ENCODE results near the gene CPT1C.

DNA sequence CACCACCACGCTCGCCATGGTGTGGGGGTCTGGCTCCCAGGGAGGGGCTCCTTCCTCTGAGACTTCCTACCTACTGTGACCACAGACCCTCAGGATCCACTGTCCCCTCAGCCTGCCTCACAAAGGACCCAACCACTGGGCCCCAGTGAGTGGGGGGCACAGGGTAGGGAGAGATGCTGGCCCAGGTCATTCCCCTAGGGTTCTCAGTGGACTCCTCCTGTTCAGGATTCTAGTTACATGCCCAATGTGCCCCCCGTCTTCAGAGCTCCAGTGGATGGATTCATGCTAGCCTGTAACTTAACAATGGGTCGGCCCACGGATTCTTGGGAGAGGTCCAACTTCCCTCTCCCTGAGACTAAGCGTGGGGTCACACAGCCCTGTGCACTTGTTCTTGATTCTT, 72.3 kb downstream of the CPT1C start, which contains the start of gene TSKS:
- TF ChIP-seq, protein P1, sequence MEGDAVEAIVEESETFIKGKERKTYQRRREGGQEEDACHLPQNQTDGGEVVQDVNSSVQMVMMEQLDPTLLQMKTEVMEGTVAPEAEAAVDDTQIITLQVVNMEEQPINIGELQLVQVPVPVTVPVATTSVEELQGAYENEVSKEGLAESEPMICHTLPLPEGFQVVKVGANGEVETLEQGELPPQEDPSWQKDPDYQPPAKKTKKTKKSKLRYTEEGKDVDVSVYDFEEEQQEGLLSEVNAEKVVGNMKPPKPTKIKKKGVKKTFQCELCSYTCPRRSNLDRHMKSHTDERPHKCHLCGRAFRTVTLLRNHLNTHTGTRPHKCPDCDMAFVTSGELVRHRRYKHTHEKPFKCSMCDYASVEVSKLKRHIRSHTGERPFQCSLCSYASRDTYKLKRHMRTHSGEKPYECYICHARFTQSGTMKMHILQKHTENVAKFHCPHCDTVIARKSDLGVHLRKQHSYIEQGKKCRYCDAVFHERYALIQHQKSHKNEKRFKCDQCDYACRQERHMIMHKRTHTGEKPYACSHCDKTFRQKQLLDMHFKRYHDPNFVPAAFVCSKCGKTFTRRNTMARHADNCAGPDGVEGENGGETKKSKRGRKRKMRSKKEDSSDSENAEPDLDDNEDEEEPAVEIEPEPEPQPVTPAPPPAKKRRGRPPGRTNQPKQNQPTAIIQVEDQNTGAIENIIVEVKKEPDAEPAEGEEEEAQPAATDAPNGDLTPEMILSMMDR (IDR thresholded peaks at IDR 0.05; ENCODE audit: extremely low read depth in 1 of 2, insufficient read depth in 1 of 2, low read depth in 1 of 2, low read length in 2 of 2) = no peak
- TF ChIP-seq POLR2A (IDR thresholded peaks at IDR 0.05; ENCODE audit: low read depth, low read length) = no peak
- no peak for TF ChIP-seq EZH2 (IDR thresholded peaks at IDR 0.05; ENCODE audit: borderline replicate concordance, low read depth, low read length, severe bottlenecking)
- TF ChIP-seq JUN (IDR thresholded peaks at IDR 0.05; ENCODE audit: borderline replicate concordance, insufficient read depth, insufficient read length, low read depth) = no peak
- TF ChIP-seq, protein P2, sequence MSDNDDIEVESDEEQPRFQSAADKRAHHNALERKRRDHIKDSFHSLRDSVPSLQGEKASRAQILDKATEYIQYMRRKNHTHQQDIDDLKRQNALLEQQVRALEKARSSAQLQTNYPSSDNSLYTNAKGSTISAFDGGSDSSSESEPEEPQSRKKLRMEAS (IDR thresholded peaks at IDR 0.05; ENCODE audit: insufficient read depth, insufficient read length) = no peak
- no peak for TF ChIP-seq MYC (IDR thresholded peaks at IDR 0.05; ENCODE audit: low read depth, low read length)
